GM19397 (cell line): ENCODE measurements around the gene SPRED2.
A peak's percentile ranks its signal among the peaks of the same experiment; 100 is the strongest.

Source experiments
- ATAC-seq: cut with Tn5 transposase; IDR thresholded peaks from one replicate; pipeline ENCODE4 v1.9.1; 2021; ENCODE audit warnings: mild to moderate bottlenecking, moderate library complexity; ENCODE audit not compliant: unreplicated experiment

The SPRED2 gene

GRCh38 chr2:65432227-65433190, at the start of gene SPRED2:
SPRED2 (minus strand) TSS chr2:65432599; CDS start chr2:65431987, 612 bp downstream.
- peak; percentile 19 for ATAC-seq

GRCh38 chr2:65481961-65482360, 49.6 kb upstream of the SPRED2 start:
- no peak for ATAC-seq

GRCh38 chr2:65479524-65479923, 47.1 kb upstream of the SPRED2 start:
- no peak for ATAC-seq

- no peak for ATAC-seq
Observed at GRCh38 chr2:65478498-65479135, 46.2 kb upstream of the SPRED2 start.

- no peak for ATAC-seq
Observed at GRCh38 chr2:65477590-65477989, 45.2 kb upstream of the SPRED2 start.

- ATAC-seq, result no peak
Observed at GRCh38 chr2:65476778-65477177, 44.4 kb upstream of the SPRED2 start.

- ATAC-seq, result no peak
Observed at GRCh38 chr2:65475000-65475399, 42.6 kb upstream of the SPRED2 start.

GRCh38 chr2:65473045-65473444, 40.6 kb upstream of the SPRED2 start:
- ATAC-seq, result no peak

- no peak for ATAC-seq
Observed at GRCh38 chr2:65471409-65471808, 39.0 kb upstream of the SPRED2 start.

GRCh38 chr2:65466551-65466950, 34.2 kb upstream of the SPRED2 start:
- no peak for ATAC-seq

GRCh38 chr2:65465857-65466256, 33.5 kb upstream of the SPRED2 start:
- no peak for ATAC-seq

GRCh38 chr2:65465124-65465523, 32.7 kb upstream of the SPRED2 start:
- no peak for ATAC-seq

GRCh38 chr2:65464604-65465003, 32.2 kb upstream of the SPRED2 start:
- ATAC-seq, result no peak

- no peak for ATAC-seq
Observed at GRCh38 chr2:65458999-65459398, 26.6 kb upstream of the SPRED2 start.

GRCh38 chr2:65456886-65457285, 24.5 kb upstream of the SPRED2 start:
- ATAC-seq, result no peak

- ATAC-seq, result no peak
Observed at GRCh38 chr2:65456064-65456463, 23.7 kb upstream of the SPRED2 start.

GRCh38 chr2:65453916-65454315, 21.5 kb upstream of the SPRED2 start:
- no peak for ATAC-seq

GRCh38 chr2:65452150-65452895, 19.9 kb upstream of the SPRED2 start:
- no peak for ATAC-seq

GRCh38 chr2:65450810-65451209, 18.4 kb upstream of the SPRED2 start:
- ATAC-seq, result no peak

- ATAC-seq, result no peak
Observed at GRCh38 chr2:65450393-65450792, 18.0 kb upstream of the SPRED2 start.

GRCh38 chr2:65443509-65444186, 11.2 kb upstream of the SPRED2 start:
- ATAC-seq, result no peak
